Heart left ventricle (tissue), 13 donors: ENCODE results near the gene TESPA1.

Experiments
- CTCF ChIP-seq, 12 donors: fragments of 200-600 bp; sonication (generic) in 4 of 12; IDR thresholded peaks; one replicate each; pipeline versions ENCODE4 v1.5.0 to v1.8.0; 2018 to 2022; ENCODE audit warnings: antibody characterized with exemption in 12 of 12, mild to moderate bottlenecking in 5 of 12
- POLR2A ChIP-seq, 2 donors: fragments of 450-650 bp; IDR thresholded peaks; one replicate each; pipeline ENCODE4 v1.6.1; 2017; ENCODE audit warnings: antibody characterized with exemption in 2 of 2, mild to moderate bottlenecking in 2 of 2, moderate library complexity in 2 of 2
- donor health status: ischemic (EF 13 %, LVEDD 7.1; RV severe dilation, severe dysfunction).
- donor health status: DM: no; HTN: yes; CAD: no.
- donor health status: DM: no; HTN: no; CAD: no.
- donor health status: ischemic (EF 25% LVEDD 6.9; RV normal size, moderate dysfunction).
- donor health status: ischemic (EF 25% LVEDD 5.7; RV mildly dilated, moderate dysfunction).
- donor health status: ischemic (EF 35%, LVEDD 5.7; RV mildly dilated, moderate dysfunction).
- donor health status: nonischemic (EF 11% LVEDD 7.7; RV severe dilation, severe dysfunction).
- donor health status: DM: yes; HTN: yes; CAD: no.
- donor health status: PGD.
- donor health status: ischemic (EF 29% LVEDD 5.4; RV normal size, mild dysfunction).
- donor health status: nonischemic (EF 23%, LVEDD 6.1; RV moderate dilation, normal function).

GRCh38 chr12:54975272-54975671 is 9.3 kb downstream of the TESPA1 start:
- TF ChIP-seq CTCF (IDR thresholded peaks at IDR 0.05) (no peak), POLR2A (IDR thresholded peaks at IDR 0.05) (no peak)
